Measurements from ENCODE around the gene PTGES3. TPM values are rescaled to one million over a fixed set of nuclear protein-coding genes. Genes with fewer than 3 reads are reported as not detected.

Gene PTGES3
- total and polyA plus RNA-seq, 3 donors from 2014 or later, result 102 to 267 (median 110) TPM

DNA sequence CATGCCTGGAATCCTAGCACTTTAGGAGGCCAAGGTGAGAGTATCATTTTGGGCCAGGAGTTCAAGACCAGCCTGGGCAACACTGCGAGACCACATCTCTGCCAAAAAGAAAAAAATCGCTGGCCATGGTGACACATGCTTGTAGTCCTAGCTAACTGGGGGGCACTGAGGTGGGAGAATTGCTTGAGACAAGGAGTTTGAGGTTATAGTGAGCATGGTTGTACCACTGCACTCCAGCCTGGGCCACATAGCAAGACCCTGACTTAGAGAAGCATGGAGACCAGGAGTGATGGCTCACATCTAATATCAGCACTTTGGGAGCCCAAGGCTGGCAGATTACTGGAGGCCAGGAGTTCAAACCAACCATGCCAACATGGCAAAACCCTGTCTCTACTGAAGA is 9.2 kb downstream of the PTGES3 start:
- H3K4me1 ChIP-seq, result peaks cover 22% of the 10 kb centered on the region
- H3K27ac ChIP-seq, result no peak overlapping the region
- WGBS, 2 donors, result 73 to 74% methylated on average over 2 of the region's 2 CpGs

GRCh38 chr12:56677680-56678079 is 10.4 kb downstream of the PTGES3 start:
- Histone ChIP-seq H3K27me3 (no peaks in the 10 kb centered on the region), H3K9me3 (no peaks in the 10 kb centered on the region), H3K27ac (no peak overlapping the region), H3K4me1 (peaks cover 17% of the 10 kb centered on the region), H3K4me3 (no peak overlapping the region), H3K36me3 (ENCODE audit: low read depth, missing control alignments) (no peaks in the 10 kb centered on the region)
- WGBS, 2 donors, result 78 to 79% methylated on average over 1 of the region's 1 CpG
- intact Hi-C loops (cut with DNase I; ENCODE audit: low total_unique reads), result no loop called here
- TF ChIP-seq, protein P1, sequence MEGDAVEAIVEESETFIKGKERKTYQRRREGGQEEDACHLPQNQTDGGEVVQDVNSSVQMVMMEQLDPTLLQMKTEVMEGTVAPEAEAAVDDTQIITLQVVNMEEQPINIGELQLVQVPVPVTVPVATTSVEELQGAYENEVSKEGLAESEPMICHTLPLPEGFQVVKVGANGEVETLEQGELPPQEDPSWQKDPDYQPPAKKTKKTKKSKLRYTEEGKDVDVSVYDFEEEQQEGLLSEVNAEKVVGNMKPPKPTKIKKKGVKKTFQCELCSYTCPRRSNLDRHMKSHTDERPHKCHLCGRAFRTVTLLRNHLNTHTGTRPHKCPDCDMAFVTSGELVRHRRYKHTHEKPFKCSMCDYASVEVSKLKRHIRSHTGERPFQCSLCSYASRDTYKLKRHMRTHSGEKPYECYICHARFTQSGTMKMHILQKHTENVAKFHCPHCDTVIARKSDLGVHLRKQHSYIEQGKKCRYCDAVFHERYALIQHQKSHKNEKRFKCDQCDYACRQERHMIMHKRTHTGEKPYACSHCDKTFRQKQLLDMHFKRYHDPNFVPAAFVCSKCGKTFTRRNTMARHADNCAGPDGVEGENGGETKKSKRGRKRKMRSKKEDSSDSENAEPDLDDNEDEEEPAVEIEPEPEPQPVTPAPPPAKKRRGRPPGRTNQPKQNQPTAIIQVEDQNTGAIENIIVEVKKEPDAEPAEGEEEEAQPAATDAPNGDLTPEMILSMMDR (IDR thresholded peaks at IDR 0.05), result no peak
- no peak for TF ChIP-seq POLR2A (IDR thresholded peaks at IDR 0.05)
- no peak for DNase-seq

More for the DNA sequence above, 9.2 kb downstream of the PTGES3 start:
- Histone ChIP-seq H3K36me3 (ENCODE audit: low read depth, missing control alignments) (no peaks in the 10 kb centered on the region), H3K4me3 (no peak overlapping the region), H3K27me3 (no peaks in the 10 kb centered on the region), H3K9me3 (no peaks in the 10 kb centered on the region)
- no peak for TF ChIP-seq POLR2A (IDR thresholded peaks at IDR 0.05)
- TF ChIP-seq, protein P1 (IDR thresholded peaks at IDR 0.05), result no peak
- DNase-seq, result no peak
- intact Hi-C loops (cut with DNase I; ENCODE audit: low total_unique reads), result no loop called here

GRCh38 chr12:56676851-56677580 is 11.1 kb downstream of the PTGES3 start:
- WGBS, 2 donors, result 75 to 76% methylated on average over 11 of the region's 11 CpGs
- DNase-seq, result no peak
- Histone ChIP-seq H3K27ac (no peak overlapping the region), H3K4me3 (no peak overlapping the region), H3K36me3 (ENCODE audit: low read depth, missing control alignments) (no peaks in the 10 kb centered on the region), H3K27me3 (no peaks in the 10 kb centered on the region), H3K9me3 (no peaks in the 10 kb centered on the region), H3K4me1 (peaks cover 17% of the 10 kb centered on the region)
- intact Hi-C loops (cut with DNase I; ENCODE audit: low total_unique reads), result no loop called here
- TF ChIP-seq, protein P1 (IDR thresholded peaks at IDR 0.05), result no peak
- TF ChIP-seq POLR2A (IDR thresholded peaks at IDR 0.05), result no peak

DNA sequence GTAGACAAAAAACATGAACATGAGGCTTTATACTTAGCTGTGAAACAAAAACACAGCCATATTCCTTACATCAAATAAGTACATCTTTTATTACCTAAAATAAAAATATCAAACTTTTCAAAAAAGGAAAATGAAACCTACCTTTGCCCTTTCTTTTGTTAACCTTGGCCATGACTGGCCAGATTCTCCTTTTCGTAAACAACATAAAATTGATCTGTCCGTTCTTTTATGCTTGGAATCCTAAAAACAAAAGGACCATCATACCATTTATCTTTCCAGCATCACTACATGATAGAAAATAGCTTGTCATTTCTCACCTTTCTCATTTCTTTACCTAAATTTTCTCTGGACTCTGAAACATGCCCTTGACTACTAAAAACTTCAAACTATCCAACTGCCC is 16.5 kb downstream of the PTGES3 start:
- WGBS, 2 donors, result 88 to 90% methylated on average over 2 of the region's 2 CpGs
- DNase-seq, result no peak
- TF ChIP-seq POLR2A (IDR thresholded peaks at IDR 0.05), result no peak
- TF ChIP-seq, protein P1 (IDR thresholded peaks at IDR 0.05), result no peak
- intact Hi-C loops (cut with DNase I; ENCODE audit: low total_unique reads), result no loop called here
- Histone ChIP-seq H3K36me3 (ENCODE audit: low read depth, missing control alignments) (no peaks in the 10 kb centered on the region), H3K27ac (no peak overlapping the region), H3K9me3 (no peaks in the 10 kb centered on the region), H3K27me3 (no peaks in the 10 kb centered on the region), H3K4me1 (peaks cover 10% of the 10 kb centered on the region), H3K4me3 (no peak overlapping the region)

DNA sequence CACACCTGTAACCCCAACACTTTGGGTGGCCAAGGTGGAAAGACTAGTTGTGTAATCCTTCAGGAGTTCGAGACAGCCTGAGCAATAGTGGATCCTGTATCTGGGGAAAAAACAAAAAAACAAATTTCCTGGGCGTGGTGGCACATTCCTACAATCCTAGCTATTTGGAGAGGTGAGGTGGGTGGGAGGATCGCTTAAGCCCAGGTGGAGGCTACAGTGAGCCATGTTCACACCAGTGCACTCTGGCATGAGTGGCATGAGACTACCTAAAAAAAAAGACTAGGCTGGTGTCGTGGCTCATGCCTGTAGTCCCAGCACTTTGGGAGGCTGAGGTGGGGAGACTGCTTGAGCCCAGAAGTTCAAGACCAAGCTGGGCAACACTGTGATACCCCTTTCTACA is 17.2 kb downstream of the PTGES3 start:
- H3K9me3 ChIP-seq, result no peaks in the 10 kb centered on the region
- H3K27me3 ChIP-seq, result no peaks in the 10 kb centered on the region
- H3K4me1 ChIP-seq, result peaks cover 5% of the 10 kb centered on the region
- 91 to 93% methylated on average over 4 of the region's 4 CpGs for WGBS, 2 donors
- TF ChIP-seq, protein P1 (IDR thresholded peaks at IDR 0.05), result no peak
- TF ChIP-seq POLR2A (IDR thresholded peaks at IDR 0.05), result no peak
- H3K36me3 ChIP-seq (ENCODE audit: low read depth, missing control alignments), result no peaks in the 10 kb centered on the region
- no peak overlapping the region for H3K27ac ChIP-seq
- no peak for DNase-seq
- intact Hi-C loops (cut with DNase I; ENCODE audit: low total_unique reads), result no loop called here
- no peak overlapping the region for H3K4me3 ChIP-seq

All from testis (tissue), 3 donors.